Smooth muscle cell (in vitro differentiated cells): ENCODE data around the gene STK16. TPM values are rescaled to one million over a fixed set of nuclear protein-coding genes. Genes with fewer than 3 reads are reported as not detected.

Experiments
- DNase-seq: peaks from one replicate; lab custom pipeline; 2025; ENCODE audit not compliant: unreplicated experiment; lab: John Stamatoyannopoulos, UW
- H2AFZ ChIP-seq: fragments of 200-600 bp; sonication (generic); 2 replicates; pipeline ENCODE4 v1.6.0; 2016; ENCODE audit warnings: antibody characterized with exemption, low read depth, mild to moderate bottlenecking
- H3F3A ChIP-seq: fragments of 200-600 bp; sonication (generic); 2 replicates; pipeline ENCODE4 v1.6.0; 2017; ENCODE audit warnings: antibody characterized with exemption, low read depth
- H3K27ac ChIP-seq: fragments of 200-600 bp; sonication (generic); 2 replicates; pipeline ENCODE4 v1.5.1; 2016; ENCODE audit warnings: low read depth, mild to moderate bottlenecking
- H3K27me3 ChIP-seq: fragments of 200-600 bp; sonication (generic); 2 replicates; pipeline ENCODE4 v1.6.1; 2016; ENCODE audit warnings: low read depth, mild to moderate bottlenecking
- H3K36me3 ChIP-seq: fragments of 200-600 bp; sonication (generic); 2 replicates; pipeline ENCODE4 v1.5.1; 2016; ENCODE audit warnings: low read depth
- H3K4me1 ChIP-seq: fragments of 200-600 bp; sonication (generic); 2 replicates; pipeline ENCODE4 v1.5.1; 2016; ENCODE audit warnings: low read depth
- H3K4me2 ChIP-seq: fragments of 200-600 bp; sonication (generic); 2 replicates; pipeline ENCODE4 v1.6.0; 2016; ENCODE audit warnings: mild to moderate bottlenecking
- H3K4me3 ChIP-seq: fragments of 200-600 bp; sonication (generic); 2 replicates; pipeline ENCODE4 v1.5.1; 2016; ENCODE audit warnings: mild to moderate bottlenecking
- H3K79me2 ChIP-seq: fragments of 200-600 bp; sonication (generic); 2 replicates; pipeline ENCODE4 v1.6.0; 2016; ENCODE audit warnings: low read depth, mild to moderate bottlenecking
- H3K9ac ChIP-seq: fragments of 200-600 bp; sonication (generic); 2 replicates; pipeline ENCODE4 v1.6.0; 2016; ENCODE audit warnings: low read depth
- H3K9me3 ChIP-seq: fragments of 200-600 bp; sonication (generic); replicated peaks from 2 replicates; pipeline ENCODE4 v1.5.1; 2016; ENCODE audit warnings: low read depth
- H4K20me1 ChIP-seq: fragments of 200-600 bp; sonication (generic); 2 replicates; pipeline ENCODE4 v1.6.0; 2016; ENCODE audit warnings: low read depth
- WGBS: methylation state at CpG from one replicate; pipeline ENCODE4 v1.1.7; 2016; ENCODE audit warnings: low lambda C conversion rate; 5-methylcytosine and 5-hydroxymethylcytosine counted together
- polyA plus RNA-seq: library from polyadenylated mRNA; unstranded; fragments of >200 nt; fragmentation: Nextera tagmentation; extraction: Ambion mirVana; gene quantifications from 2 replicates; pipeline ENCODE4 v1.2.1, GENCODE V29; 2016
- total RNA-seq: library from RNA; depleted of rRNA; stranded (reverse); fragments of >200 nt; gene quantifications from 2 replicates; pipeline ENCODE4 v1.2.3, GENCODE V29; 2014
- TF ChIP-seq, protein P1 (sequence below): fragments of 200-600 bp; sonication (generic); IDR thresholded peaks from 2 replicates; pipeline ENCODE4 v1.5.1; 2017; ENCODE audit warnings: borderline replicate concordance, mild to moderate bottlenecking, antibody characterized with exemption; ENCODE audit not compliant: insufficient read depth, poor library complexity, severe bottlenecking

Gene STK16
- total and polyA plus RNA-seq, 2 experiments from 2014 or later: 8.8 to 15.2 TPM

DNA sequence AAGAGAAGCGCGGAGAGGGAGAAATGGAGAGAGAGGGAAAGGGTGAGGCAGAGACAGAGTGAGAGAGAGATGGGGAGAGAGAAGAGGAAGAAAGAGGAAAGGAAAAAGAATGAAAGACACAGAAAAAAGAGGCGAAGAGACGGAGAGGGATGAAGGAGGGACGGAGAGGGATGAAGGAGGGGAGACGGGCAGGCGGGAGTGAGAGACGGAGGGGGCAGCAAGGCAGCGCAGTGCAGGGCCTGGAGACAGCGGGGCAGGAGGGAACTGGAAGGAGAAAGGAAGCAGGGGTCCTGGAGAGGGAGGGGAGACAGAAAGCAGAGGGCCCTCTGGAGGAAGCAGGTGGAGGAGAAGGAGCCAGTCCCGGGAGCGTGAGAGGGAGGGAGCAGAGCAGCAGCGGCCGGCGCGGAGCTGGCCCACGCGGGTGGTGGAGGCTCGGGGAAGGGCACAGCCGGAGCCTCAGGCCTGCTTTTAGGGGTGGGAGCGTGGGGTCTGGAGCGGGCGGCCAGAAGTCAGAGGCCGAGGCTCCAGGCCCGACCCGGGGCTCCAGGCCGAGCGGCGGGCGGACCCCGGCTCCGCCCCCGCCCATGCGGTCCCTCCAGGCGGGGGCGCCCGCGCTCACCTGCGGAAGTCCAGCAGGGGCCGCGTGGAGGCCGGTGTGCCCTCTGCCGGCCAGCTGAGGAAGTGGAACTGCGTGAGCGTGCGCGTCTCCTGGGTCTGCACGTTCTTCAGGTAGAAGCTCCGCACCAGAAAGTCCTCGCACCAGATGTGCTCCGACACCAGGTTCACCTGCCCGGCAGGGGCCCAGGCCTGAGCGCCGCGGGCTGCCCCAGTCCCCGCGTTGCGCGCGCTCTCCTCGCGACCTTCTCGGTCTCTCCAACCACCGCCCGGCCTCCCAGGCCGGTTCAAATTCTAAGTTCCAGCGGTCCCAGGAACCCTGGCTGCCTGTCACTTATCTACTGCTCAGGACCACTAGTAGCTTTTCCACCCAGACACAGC lies 49.4 kb downstream of the STK16 start:
- Histone ChIP-seq H3K79me2 (no peaks in the 10 kb centered on the region), H2AFZ (peak overlapping the region; percentile 93), H3K4me2 (peak overlapping the region; percentile 89), H3K9me3 (no peaks in the 10 kb centered on the region), H3F3A (no peaks in the 10 kb centered on the region), H3K4me3 (peak overlapping the region; percentile 70), H3K4me1 (no peaks in the 10 kb centered on the region), H3K27me3 (no peaks in the 10 kb centered on the region), H3K9ac (no peak overlapping the region), H4K20me1 (no peaks in the 10 kb centered on the region), H3K36me3 (no peaks in the 10 kb centered on the region), H3K27ac (no peak overlapping the region)
- TF ChIP-seq, protein P1, sequence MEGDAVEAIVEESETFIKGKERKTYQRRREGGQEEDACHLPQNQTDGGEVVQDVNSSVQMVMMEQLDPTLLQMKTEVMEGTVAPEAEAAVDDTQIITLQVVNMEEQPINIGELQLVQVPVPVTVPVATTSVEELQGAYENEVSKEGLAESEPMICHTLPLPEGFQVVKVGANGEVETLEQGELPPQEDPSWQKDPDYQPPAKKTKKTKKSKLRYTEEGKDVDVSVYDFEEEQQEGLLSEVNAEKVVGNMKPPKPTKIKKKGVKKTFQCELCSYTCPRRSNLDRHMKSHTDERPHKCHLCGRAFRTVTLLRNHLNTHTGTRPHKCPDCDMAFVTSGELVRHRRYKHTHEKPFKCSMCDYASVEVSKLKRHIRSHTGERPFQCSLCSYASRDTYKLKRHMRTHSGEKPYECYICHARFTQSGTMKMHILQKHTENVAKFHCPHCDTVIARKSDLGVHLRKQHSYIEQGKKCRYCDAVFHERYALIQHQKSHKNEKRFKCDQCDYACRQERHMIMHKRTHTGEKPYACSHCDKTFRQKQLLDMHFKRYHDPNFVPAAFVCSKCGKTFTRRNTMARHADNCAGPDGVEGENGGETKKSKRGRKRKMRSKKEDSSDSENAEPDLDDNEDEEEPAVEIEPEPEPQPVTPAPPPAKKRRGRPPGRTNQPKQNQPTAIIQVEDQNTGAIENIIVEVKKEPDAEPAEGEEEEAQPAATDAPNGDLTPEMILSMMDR: peak; percentile 92
- WGBS: 11% methylated on average over 40 of the region's 67 CpGs
- DNase-seq: peak; percentile 52

DNA sequence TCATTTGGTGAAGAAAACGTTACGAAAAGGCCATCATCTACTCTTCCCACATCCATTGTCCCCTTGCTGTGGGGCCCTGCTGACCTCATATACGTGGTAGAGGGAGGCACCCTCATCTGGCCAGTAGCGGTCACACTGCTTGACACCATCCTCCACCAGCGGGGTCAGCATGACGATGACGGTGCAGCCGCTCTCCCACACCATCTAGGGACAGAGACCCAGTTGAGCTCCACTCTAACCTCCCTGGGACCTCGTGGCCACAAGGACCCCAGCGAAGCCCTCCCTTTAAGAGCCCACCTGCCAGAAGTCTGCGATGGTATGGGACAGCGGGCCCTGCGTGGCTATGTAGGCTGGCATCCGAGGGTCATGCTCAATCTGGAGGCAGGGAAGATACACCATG lies 50.9 kb downstream of the STK16 start:
- H3K36me3 ChIP-seq: no peaks in the 10 kb centered on the region
- no peak for DNase-seq
- 95% methylated on average over 14 of the region's 14 CpGs for WGBS
- TF ChIP-seq, protein P1: no peak
- no peaks in the 10 kb centered on the region for H3F3A ChIP-seq
- H2AFZ ChIP-seq: no peak overlapping the region
- no peak overlapping the region for H3K4me2 ChIP-seq
- H3K79me2 ChIP-seq: no peaks in the 10 kb centered on the region
- no peaks in the 10 kb centered on the region for H3K9me3 ChIP-seq
- H3K9ac ChIP-seq: no peak overlapping the region
- no peaks in the 10 kb centered on the region for H4K20me1 ChIP-seq
- H3K27me3 ChIP-seq: no peaks in the 10 kb centered on the region
- no peak overlapping the region for H3K4me3 ChIP-seq
- no peaks in the 10 kb centered on the region for H3K4me1 ChIP-seq
- no peak overlapping the region for H3K27ac ChIP-seq

DNA sequence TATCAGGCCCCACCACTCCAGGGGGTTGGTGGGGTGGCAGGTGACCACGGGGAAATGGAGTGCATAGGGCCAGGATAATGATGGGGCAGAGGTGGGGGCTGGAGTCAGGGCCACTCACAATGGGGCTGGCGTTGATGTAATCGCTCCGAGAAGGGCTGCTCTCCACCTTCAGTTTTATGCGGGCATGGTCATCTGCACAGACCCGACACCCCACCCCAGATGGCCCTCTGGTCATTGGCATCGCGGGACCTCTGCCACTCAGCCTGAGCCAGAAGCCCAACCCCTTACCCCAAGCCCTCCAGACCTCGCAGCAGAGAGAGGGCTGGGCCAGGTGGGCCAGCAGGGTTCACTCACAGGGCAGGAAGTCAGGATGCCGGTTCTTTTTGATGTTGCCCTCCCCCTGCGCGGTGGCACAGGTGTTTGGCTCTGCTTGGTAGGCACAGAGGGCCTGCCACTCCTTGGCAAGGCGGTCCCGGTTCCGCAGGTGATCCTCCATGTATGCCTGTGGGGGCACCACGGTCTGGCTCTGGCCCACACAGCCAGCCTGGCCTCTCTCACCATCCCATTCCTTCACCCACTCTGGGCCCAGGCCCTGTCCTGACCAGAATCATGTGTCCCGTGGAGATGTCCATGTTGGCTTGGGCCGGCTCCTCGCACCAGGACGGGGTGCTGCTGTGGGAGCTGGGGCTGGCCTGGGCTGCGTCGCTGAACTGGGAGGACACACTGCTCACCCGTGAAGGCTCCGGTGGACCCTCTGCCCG lies 51.5 kb downstream of the STK16 start:
- no peak overlapping the region for H2AFZ ChIP-seq
- H3K27ac ChIP-seq: no peak overlapping the region
- no peak for DNase-seq
- H3K36me3 ChIP-seq: no peaks in the 10 kb centered on the region
- H3K79me2 ChIP-seq: no peaks in the 10 kb centered on the region
- no peak overlapping the region for H3K4me2 ChIP-seq
- TF ChIP-seq, protein P1: no peak
- H3F3A ChIP-seq: no peaks in the 10 kb centered on the region
- H3K27me3 ChIP-seq: no peaks in the 10 kb centered on the region
- no peaks in the 10 kb centered on the region for H3K4me1 ChIP-seq
- H3K4me3 ChIP-seq: no peak overlapping the region
- no peaks in the 10 kb centered on the region for H4K20me1 ChIP-seq
- H3K9ac ChIP-seq: no peak overlapping the region
- WGBS: 92% methylated on average over 25 of the region's 25 CpGs
- H3K9me3 ChIP-seq: no peaks in the 10 kb centered on the region
